ENCODE measurements around the gene INTS12.

Gene INTS12

GRCh38 chr4:105637408-105638176, 70.9 kb downstream of the INTS12 start:
- H3K36me3 ChIP-seq, result no peaks in the 10 kb centered on the region
- H3K4me1 ChIP-seq (ENCODE audit: control insufficient read depth in 1 of 2, insufficient read depth in 1 of 2, low read depth in 1 of 2, low read length in 1 of 2), result no peaks in the 10 kb centered on the region
- H3K27me3 ChIP-seq, result no peaks in the 10 kb centered on the region
- no peak overlapping the region for H3K27ac ChIP-seq
- TF ChIP-seq, protein P1, sequence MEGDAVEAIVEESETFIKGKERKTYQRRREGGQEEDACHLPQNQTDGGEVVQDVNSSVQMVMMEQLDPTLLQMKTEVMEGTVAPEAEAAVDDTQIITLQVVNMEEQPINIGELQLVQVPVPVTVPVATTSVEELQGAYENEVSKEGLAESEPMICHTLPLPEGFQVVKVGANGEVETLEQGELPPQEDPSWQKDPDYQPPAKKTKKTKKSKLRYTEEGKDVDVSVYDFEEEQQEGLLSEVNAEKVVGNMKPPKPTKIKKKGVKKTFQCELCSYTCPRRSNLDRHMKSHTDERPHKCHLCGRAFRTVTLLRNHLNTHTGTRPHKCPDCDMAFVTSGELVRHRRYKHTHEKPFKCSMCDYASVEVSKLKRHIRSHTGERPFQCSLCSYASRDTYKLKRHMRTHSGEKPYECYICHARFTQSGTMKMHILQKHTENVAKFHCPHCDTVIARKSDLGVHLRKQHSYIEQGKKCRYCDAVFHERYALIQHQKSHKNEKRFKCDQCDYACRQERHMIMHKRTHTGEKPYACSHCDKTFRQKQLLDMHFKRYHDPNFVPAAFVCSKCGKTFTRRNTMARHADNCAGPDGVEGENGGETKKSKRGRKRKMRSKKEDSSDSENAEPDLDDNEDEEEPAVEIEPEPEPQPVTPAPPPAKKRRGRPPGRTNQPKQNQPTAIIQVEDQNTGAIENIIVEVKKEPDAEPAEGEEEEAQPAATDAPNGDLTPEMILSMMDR (IDR thresholded peaks at IDR 0.05), result no peak
- no peak overlapping the region for H3K4me3 ChIP-seq (ENCODE audit: low read depth in 1 of 2, low read length in 1 of 2)
- no peaks in the 10 kb centered on the region for H3K9me3 ChIP-seq

DNA sequence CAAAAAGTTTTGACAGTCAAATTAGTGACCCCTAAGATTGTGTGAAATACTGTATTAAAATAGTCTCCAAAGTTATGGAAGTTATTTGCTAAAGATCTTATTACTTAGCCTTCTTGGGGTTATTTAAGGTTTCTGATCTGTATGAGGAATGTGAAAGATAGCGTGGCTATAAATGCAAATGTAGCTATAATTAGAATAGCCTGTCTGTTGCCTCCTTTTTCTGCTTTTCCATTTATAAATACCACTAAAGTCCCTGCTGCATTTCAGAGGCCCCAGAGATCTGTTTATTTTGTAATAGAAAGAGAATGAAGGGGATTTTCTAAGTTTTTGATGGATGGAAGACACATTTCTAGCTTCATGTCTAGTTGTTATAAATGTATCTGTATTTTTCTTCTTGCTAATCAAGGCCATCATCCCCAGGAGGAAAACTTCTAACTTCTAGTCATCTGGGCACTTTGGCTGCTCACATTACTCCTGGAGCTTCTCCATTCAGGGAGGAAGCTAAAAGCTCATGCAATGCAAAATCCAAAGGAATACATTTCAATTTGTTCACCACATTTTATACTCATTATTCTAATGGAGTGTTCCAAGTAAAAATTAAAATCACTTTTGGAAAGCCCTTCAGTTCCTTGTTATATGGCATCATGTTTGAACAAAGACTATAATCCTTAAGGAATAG, 73.9 kb downstream of the INTS12 start:
- Histone ChIP-seq H3K4me1 (ENCODE audit: control insufficient read depth in 1 of 2, insufficient read depth in 1 of 2, low read depth in 1 of 2, low read length in 1 of 2) (no peaks in the 10 kb centered on the region), H3K4me3 (ENCODE audit: low read depth in 1 of 2, low read length in 1 of 2) (no peak overlapping the region), H3K27me3 (no peaks in the 10 kb centered on the region), H3K9me3 (no peaks in the 10 kb centered on the region), H3K36me3 (no peaks in the 10 kb centered on the region), H3K27ac (no peak overlapping the region)
- TF ChIP-seq, protein P1 (IDR thresholded peaks at IDR 0.05), result no peak

DNA sequence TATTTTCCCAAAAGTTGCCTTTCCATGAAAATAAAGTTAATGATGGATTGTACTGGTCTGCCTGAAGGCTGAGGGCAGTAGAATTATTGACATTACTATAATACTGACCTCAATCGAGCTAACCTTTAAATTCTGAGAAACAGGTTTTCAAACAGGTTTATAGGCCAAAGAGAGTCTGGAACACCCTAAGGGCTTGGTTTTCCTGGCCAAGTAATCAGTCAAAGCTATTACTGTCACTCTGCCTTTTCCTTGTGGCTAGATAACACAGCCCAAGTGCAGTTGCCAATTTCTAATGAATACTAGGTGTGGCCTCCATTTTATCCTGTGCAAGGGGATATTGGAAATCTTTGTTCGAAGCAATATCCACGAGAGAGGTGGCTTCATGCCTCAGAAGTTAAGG, 75.2 kb downstream of the INTS12 start:
- no peak overlapping the region for H3K27ac ChIP-seq
- H3K36me3 ChIP-seq, result no peaks in the 10 kb centered on the region
- H3K27me3 ChIP-seq, result no peaks in the 10 kb centered on the region
- TF ChIP-seq, protein P1 (IDR thresholded peaks at IDR 0.05), result no peak
- no peak overlapping the region for H3K4me3 ChIP-seq (ENCODE audit: low read depth in 1 of 2, low read length in 1 of 2)
- H3K9me3 ChIP-seq, result no peaks in the 10 kb centered on the region
- no peaks in the 10 kb centered on the region for H3K4me1 ChIP-seq (ENCODE audit: control insufficient read depth in 1 of 2, insufficient read depth in 1 of 2, low read depth in 1 of 2, low read length in 1 of 2)

All from neutrophil (primary cell).